Keratinocyte (primary cell): ENCODE results near the gene MED23. TPM values are rescaled to one million over a fixed set of nuclear protein-coding genes. Genes with fewer than 3 reads are reported as not detected.

Experiments used
- DNase-seq: peaks from one replicate; pipeline ENCODE4 v3.0.0-alpha.2; 2011; ENCODE audit warnings: low read depth, missing footprints, low spot score
- FAIRE-seq: peaks from 2 replicates; lab custom pipeline; 2011; peaks lifted over from hg19 to GRCh38; lab: Jason Lieb, UNC
- H2AFZ ChIP-seq: 2 replicates; pipeline ENCODE4 v1.6.0; 2012; ENCODE audit warnings: low read length, control low read depth, inconsistent platforms; ENCODE audit not compliant: control insufficient read depth
- H3K27ac ChIP-seq: 2 replicates; pipeline ENCODE4 v1.5.1; 2011; ENCODE audit warnings: low read length; ENCODE audit not compliant: control insufficient read depth, insufficient read depth
- H3K27me3 ChIP-seq: 3 replicates; pipeline ENCODE4 v1.6.0; 2011; ENCODE audit warnings: low read length; ENCODE audit not compliant: control insufficient read depth, insufficient read depth; ENCODE audit errors: extremely low read depth
- H3K36me3 ChIP-seq, 2 experiments: 2 replicates in 1 of 2; 3 replicates in 1 of 2; pipeline ENCODE4 v1.5.1; 2011; ENCODE audit warnings: low read length in 2 of 2, mild to moderate bottlenecking in 1 of 2; ENCODE audit not compliant: control insufficient read depth in 2 of 2, insufficient read depth in 2 of 2; ENCODE audit errors: extremely low read depth in 1 of 2
- H3K4me1 ChIP-seq: 3 replicates; pipeline ENCODE4 v1.5.1; 2011; ENCODE audit warnings: low read length; ENCODE audit not compliant: control insufficient read depth, insufficient read depth; ENCODE audit errors: extremely low read depth
- H3K4me2 ChIP-seq: 3 replicates; pipeline ENCODE4 v1.6.0; 2011; ENCODE audit warnings: low read depth, low read length; ENCODE audit not compliant: control insufficient read depth, insufficient read depth; ENCODE audit errors: extremely low read depth
- H3K4me3 ChIP-seq, 3 experiments: fragments of 200-600 bp in 1 of 3; sonication (generic) in 1 of 3; 2 replicates in 2 of 3; 3 replicates in 1 of 3; pipeline ENCODE4 v1.5.1; 2011 to 2016; ENCODE audit warnings: low read length in 3 of 3, mild to moderate bottlenecking in 3 of 3, control low read depth in 2 of 3, inconsistent platforms in 1 of 3, low read depth in 1 of 3, mixed read lengths in 1 of 3, mixed run types in 1 of 3, moderate library complexity in 1 of 3; ENCODE audit not compliant: control insufficient read depth in 2 of 3, insufficient read depth in 2 of 3; ENCODE audit errors: extremely low read depth in 1 of 3
- H3K79me2 ChIP-seq: 2 replicates; pipeline ENCODE4 v1.6.0; 2012; ENCODE audit warnings: low read length; ENCODE audit not compliant: control insufficient read depth, insufficient read depth
- H3K9ac ChIP-seq: 3 replicates; pipeline ENCODE4 v1.6.0; 2011; ENCODE audit warnings: low read length; ENCODE audit not compliant: control insufficient read depth, insufficient read depth; ENCODE audit errors: extremely low read depth
- H3K9me1 ChIP-seq: 3 replicates; pipeline ENCODE4 v1.6.0; 2011; ENCODE audit warnings: low read length; ENCODE audit not compliant: control insufficient read depth, insufficient read depth; ENCODE audit errors: extremely low read depth
- H3K9me3 ChIP-seq: 2 replicates; pipeline ENCODE4 v1.5.1; 2012; ENCODE audit warnings: low read depth, low read length; ENCODE audit not compliant: control insufficient read depth
- H4K20me1 ChIP-seq: 3 replicates; pipeline ENCODE4 v1.6.0; 2011; ENCODE audit warnings: low read length; ENCODE audit not compliant: control insufficient read depth, insufficient read depth; ENCODE audit errors: extremely low read depth
- EZH2 ChIP-seq: IDR thresholded peaks from one replicate; pipeline ENCODE4 v1.6.1; 2012; ENCODE audit warnings: inconsistent platforms, mild to moderate bottlenecking, low read length, moderate library complexity
- dilution Hi-C: fragments of 300-500 bp; cut with MboI; formaldehyde crosslinking; loops from one replicate; pipeline ENCODE4 v1.7.0; 2020; ENCODE audit warnings: low sequenced_read_pairs; ENCODE audit not compliant: extremely low pct_ligation_motif_present
- polyA minus RNA-seq, 3 experiments: library from RNA; depleted of rRNA, polyadenylated mRNA; stranded (reverse); fragments of >200 nt; gene quantifications; 1 replicate in 1 of 3; 2 replicates in 1 of 3; 3 replicates in 1 of 3; pipeline ENCODE4 v1.2.3, GENCODE V29; 2011
- polyA plus RNA-seq, 5 experiments: library from polyadenylated mRNA; depleted of rRNA in 3 of 5; stranded (reverse) in 3 of 5; stranded (forward) in 1 of 5; unstranded in 1 of 5; fragments of >200 nt; gene quantifications; 1 replicate in 1 of 5; 2 replicates in 3 of 5; 3 replicates in 1 of 5; pipeline versions ENCODE4 v1.2.1 to v1.2.3, GENCODE V29; 2011 to 2012; ENCODE audit warnings: missing spikeins in 2 of 5, low read depth in 1 of 5, low replicate concordance in 1 of 5
- TF ChIP-seq, protein P1 (sequence below), 3 experiments: IDR thresholded peaks in 1 of 3; conservative IDR thresholded peaks in 1 of 3; optimal IDR thresholded peaks in 1 of 3; 2 replicates in 2 of 3; 3 replicates in 1 of 3; pipeline versions ENCODE3 to v1.5.1; 2011; ENCODE audit warnings: low read length in 3 of 3, mild to moderate bottlenecking in 3 of 3, moderate library complexity in 2 of 3, control low read depth in 1 of 3, inconsistent platforms in 1 of 3; ENCODE audit not compliant: insufficient read depth in 2 of 3; ENCODE audit errors: extremely low read depth in 1 of 3

The MED23 gene, protein sequence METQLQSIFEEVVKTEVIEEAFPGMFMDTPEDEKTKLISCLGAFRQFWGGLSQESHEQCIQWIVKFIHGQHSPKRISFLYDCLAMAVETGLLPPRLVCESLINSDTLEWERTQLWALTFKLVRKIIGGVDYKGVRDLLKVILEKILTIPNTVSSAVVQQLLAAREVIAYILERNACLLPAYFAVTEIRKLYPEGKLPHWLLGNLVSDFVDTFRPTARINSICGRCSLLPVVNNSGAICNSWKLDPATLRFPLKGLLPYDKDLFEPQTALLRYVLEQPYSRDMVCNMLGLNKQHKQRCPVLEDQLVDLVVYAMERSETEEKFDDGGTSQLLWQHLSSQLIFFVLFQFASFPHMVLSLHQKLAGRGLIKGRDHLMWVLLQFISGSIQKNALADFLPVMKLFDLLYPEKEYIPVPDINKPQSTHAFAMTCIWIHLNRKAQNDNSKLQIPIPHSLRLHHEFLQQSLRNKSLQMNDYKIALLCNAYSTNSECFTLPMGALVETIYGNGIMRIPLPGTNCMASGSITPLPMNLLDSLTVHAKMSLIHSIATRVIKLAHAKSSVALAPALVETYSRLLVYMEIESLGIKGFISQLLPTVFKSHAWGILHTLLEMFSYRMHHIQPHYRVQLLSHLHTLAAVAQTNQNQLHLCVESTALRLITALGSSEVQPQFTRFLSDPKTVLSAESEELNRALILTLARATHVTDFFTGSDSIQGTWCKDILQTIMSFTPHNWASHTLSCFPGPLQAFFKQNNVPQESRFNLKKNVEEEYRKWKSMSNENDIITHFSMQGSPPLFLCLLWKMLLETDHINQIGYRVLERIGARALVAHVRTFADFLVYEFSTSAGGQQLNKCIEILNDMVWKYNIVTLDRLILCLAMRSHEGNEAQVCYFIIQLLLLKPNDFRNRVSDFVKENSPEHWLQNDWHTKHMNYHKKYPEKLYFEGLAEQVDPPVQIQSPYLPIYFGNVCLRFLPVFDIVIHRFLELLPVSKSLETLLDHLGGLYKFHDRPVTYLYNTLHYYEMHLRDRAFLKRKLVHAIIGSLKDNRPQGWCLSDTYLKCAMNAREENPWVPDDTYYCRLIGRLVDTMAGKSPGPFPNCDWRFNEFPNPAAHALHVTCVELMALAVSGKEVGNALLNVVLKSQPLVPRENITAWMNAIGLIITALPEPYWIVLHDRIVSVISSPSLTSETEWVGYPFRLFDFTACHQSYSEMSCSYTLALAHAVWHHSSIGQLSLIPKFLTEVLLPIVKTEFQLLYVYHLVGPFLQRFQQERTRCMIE (N-terminal part only)
- 13.9 to 24.9 TPM (median 22.4 TPM) in 3 replicates for polyA plus RNA-seq
- polyA plus RNA-seq (2011; ENCODE audit: low read depth), result 6.1 TPM
- 5.7 and 12.7 TPM in 2 replicates for polyA plus RNA-seq (2011; cell fraction: cytosol; rRNA removed)
- 38.1 and 47.7 TPM in 2 replicates for polyA plus RNA-seq (2011; cell fraction: nucleus; rRNA removed)
- 8.1 and 8.3 TPM in 2 replicates for polyA plus RNA-seq (2012; ENCODE audit: low replicate concordance)
- 8.6 to 36.8 TPM (median 29.9 TPM) in 3 replicates for polyA minus RNA-seq
- polyA minus RNA-seq (2011; cell fraction: cytosol; rRNA and poly(A)+ RNA removed), result 9.2 TPM
- 31.5 and 56.6 TPM in 2 replicates for polyA minus RNA-seq (2011; cell fraction: nucleus; rRNA and poly(A)+ RNA removed)

DNA sequence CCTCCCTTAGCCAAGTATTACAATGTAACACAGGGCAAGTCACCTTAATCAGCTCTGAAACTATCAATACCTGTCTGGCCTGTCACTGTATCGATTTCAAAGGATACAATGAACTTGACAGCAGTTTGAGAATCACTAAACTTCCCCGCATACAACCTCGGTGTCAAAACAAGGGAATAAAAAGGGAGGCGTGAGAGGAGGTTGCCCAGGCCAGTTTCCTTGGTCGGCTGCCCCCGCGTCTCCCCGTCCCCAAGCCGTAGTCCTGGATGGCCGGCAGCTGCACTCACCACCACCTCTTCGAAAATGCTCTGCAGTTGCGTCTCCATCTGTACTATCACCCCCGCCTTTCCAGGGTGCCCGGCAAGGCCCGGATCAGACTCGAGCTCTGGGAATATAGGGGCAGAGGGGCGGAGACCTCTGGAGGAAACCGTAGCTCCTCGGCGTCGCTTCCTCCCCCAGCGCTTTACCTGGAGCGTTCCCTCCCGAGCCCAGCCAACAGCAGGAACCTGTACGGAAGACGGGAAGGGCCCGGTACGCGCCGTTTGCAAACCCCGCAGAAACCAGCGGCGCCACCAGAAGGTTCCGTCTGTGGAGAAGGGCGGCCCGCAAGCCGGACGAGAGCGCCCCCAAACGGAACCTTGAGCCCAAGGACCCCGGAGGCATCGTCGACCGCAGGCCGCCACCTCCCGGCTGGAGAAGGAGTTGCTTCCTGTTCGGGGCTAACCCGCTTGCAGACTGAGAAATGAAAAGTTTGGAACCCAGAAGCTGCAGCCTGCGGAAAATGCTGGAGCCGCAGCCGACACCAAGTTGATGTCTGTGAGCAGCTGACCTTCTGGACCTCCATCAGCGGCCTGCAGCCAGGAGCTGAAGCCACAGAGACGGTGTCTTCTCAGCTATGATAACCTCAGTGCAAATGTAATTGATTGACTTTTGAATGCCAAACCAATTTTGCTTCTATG is at the start of gene MED23:
TSS of gene MED23 (minus strand) at position 519 of the 959 bp plus-strand sequence. CDS start at position 326, 193 bp downstream.
- Histone ChIP-seq H3K4me2 (peak within 1 kb of the TSS; percentile 82), H3K79me2 (peaks cover 12% of the 10 kb centered on the region), H3K27ac (peak within 1 kb of the TSS; percentile 82), H3K4me3 (peak within 1 kb of the TSS; percentile 75 to 88 (median 83)), H3K27me3 (no peaks in the 10 kb centered on the region), H3K9me3 (no peaks in the 10 kb centered on the region), H2AFZ (peak within 1 kb of the TSS; percentile 95), H3K9me1 (no peaks in the 10 kb centered on the region), H3K36me3 (peaks cover 0 to under 1% of the 10 kb centered on the region in 2 experiments), H3K9ac (peak within 1 kb of the TSS; percentile 90), H3K4me1 (peaks cover 6% of the 10 kb centered on the region), H4K20me1 (no peaks in the 10 kb centered on the region)
- FAIRE-seq (peak; percentile 17), DNase-seq (peak; percentile 56)
- dilution Hi-C loops, result no loop called here
- no peak for TF ChIP-seq EZH2
- TF ChIP-seq, protein P1, sequence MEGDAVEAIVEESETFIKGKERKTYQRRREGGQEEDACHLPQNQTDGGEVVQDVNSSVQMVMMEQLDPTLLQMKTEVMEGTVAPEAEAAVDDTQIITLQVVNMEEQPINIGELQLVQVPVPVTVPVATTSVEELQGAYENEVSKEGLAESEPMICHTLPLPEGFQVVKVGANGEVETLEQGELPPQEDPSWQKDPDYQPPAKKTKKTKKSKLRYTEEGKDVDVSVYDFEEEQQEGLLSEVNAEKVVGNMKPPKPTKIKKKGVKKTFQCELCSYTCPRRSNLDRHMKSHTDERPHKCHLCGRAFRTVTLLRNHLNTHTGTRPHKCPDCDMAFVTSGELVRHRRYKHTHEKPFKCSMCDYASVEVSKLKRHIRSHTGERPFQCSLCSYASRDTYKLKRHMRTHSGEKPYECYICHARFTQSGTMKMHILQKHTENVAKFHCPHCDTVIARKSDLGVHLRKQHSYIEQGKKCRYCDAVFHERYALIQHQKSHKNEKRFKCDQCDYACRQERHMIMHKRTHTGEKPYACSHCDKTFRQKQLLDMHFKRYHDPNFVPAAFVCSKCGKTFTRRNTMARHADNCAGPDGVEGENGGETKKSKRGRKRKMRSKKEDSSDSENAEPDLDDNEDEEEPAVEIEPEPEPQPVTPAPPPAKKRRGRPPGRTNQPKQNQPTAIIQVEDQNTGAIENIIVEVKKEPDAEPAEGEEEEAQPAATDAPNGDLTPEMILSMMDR (optimal IDR thresholded peaks at IDR 0.05 in 1 of 3, IDR thresholded peaks at IDR 0.05 in 1 of 3, conservative IDR thresholded peaks at IDR 0.05 in 1 of 3; ENCODE audit: extremely low read depth in 1 of 3, insufficient read depth in 2 of 3, low read length in 3 of 3), result peak; percentile 99 to 100 (median 99)
